DND-41 (cell line): Measurements from ENCODE around the gene ZPR1.

ENCODE experiments used
- ATAC-seq: fragments of 200-7000 bp; cut with Tn5 transposase; 3 replicates; pipeline ENCODE4 v1.9.1; 2021; ENCODE audit warnings: low read depth; ENCODE audit not compliant: insufficient read depth
- DNase-seq: peaks from one replicate; pipeline ENCODE4 v3.0.0-alpha.2; 2020
- H2AFZ ChIP-seq: 2 replicates; pipeline ENCODE4 v1.6.0; 2012; ENCODE audit warnings: low read depth, low read length
- H3K27ac ChIP-seq: 2 replicates; pipeline ENCODE4 v1.5.1; 2012; ENCODE audit warnings: low read length, inconsistent platforms
- H3K27me3 ChIP-seq: fragments of 200-600 bp; sonication (generic); 2 replicates; pipeline ENCODE4 v1.6.0; 2012; ENCODE audit warnings: low read length, mild to moderate bottlenecking, inconsistent platforms; ENCODE audit not compliant: insufficient read depth, poor library complexity
- H3K36me3 ChIP-seq: 2 replicates; pipeline ENCODE4 v1.5.1; 2012; ENCODE audit warnings: low read length, inconsistent platforms; ENCODE audit not compliant: insufficient read depth
- H3K4me1 ChIP-seq: 2 replicates; pipeline ENCODE4 v1.5.1; 2012; ENCODE audit warnings: mild to moderate bottlenecking, low read length; ENCODE audit not compliant: insufficient read depth
- H3K4me2 ChIP-seq: 2 replicates; pipeline ENCODE4 v1.6.0; 2012; ENCODE audit warnings: mild to moderate bottlenecking, moderate library complexity, low read length, inconsistent platforms; ENCODE audit not compliant: insufficient read depth
- H3K4me3 ChIP-seq, 2 experiments: fragments of 200-600 bp in 1 of 2; shearing (Covaris generic) in 1 of 2; 2 replicates each; pipeline ENCODE4 v1.5.1; 2012 to 2016; ENCODE audit warnings: inconsistent platforms in 2 of 2, low read length in 2 of 2, mild to moderate bottlenecking in 2 of 2, low read depth in 1 of 2, moderate library complexity in 1 of 2
- H3K79me2 ChIP-seq: 2 replicates; pipeline ENCODE4 v1.6.0; 2012; ENCODE audit warnings: low read length, inconsistent platforms; ENCODE audit not compliant: insufficient read depth
- H3K9ac ChIP-seq: 2 replicates; pipeline ENCODE4 v1.6.0; 2012; ENCODE audit warnings: low read depth, mild to moderate bottlenecking, inconsistent platforms, low read length, moderate library complexity
- H3K9me3 ChIP-seq: 2 replicates; pipeline ENCODE4 v1.5.1; 2012; ENCODE audit warnings: low read length, moderate library complexity, mild to moderate bottlenecking, inconsistent platforms; ENCODE audit not compliant: insufficient read depth, severe bottlenecking
- H4K20me1 ChIP-seq: 2 replicates; pipeline ENCODE4 v1.6.0; 2012; ENCODE audit warnings: low read length; ENCODE audit not compliant: insufficient read depth
- CTCF ChIP-seq: IDR thresholded peaks from 2 replicates; pipeline ENCODE4 v1.5.1; 2012; ENCODE audit warnings: borderline replicate concordance, low read length, moderate library complexity, mild to moderate bottlenecking; ENCODE audit not compliant: poor library complexity, severe bottlenecking; ENCODE audit errors: extremely low read depth
- EZH2 ChIP-seq: IDR thresholded peaks from 3 replicates; pipeline ENCODE4 v1.6.1; 2012; ENCODE audit warnings: borderline replicate concordance, low read depth, mild to moderate bottlenecking, moderate library complexity, low read length, inconsistent platforms; ENCODE audit not compliant: severe bottlenecking

Gene ZPR1

GRCh38 chr11:116823031-116823843, 35.4 kb upstream of the ZPR1 start, which contains the start of gene APOA4:
Gene APOA4, minus strand, starts transcription at chr11:116823304. Its CDS starts 113 bp downstream, at chr11:116823191.
- TF ChIP-seq EZH2 (no peak), CTCF (no peak)
- no peaks in the 10 kb centered on the region for H3K27me3 ChIP-seq
- H3K9me3 ChIP-seq, result no peaks in the 10 kb centered on the region
- no peak for ATAC-seq
- no peak within 1 kb of the TSS for H3K27ac ChIP-seq
- H3K79me2 ChIP-seq, result no peaks in the 10 kb centered on the region
- no peak within 1 kb of the TSS for H2AFZ ChIP-seq
- DNase-seq, result no peak
- H3K4me2 ChIP-seq, result no peak within 1 kb of the TSS
- H3K4me1 ChIP-seq, result no peaks in the 10 kb centered on the region
- no peak within 1 kb of the TSS for H3K4me3 ChIP-seq
- H4K20me1 ChIP-seq, result no peaks in the 10 kb centered on the region
- H3K36me3 ChIP-seq, result no peaks in the 10 kb centered on the region
- H3K9ac ChIP-seq, result no peak within 1 kb of the TSS

- TF ChIP-seq EZH2 (no peak), CTCF (no peak)
- Histone ChIP-seq H3K9ac (no peak overlapping the region), H3K4me3 (no peak overlapping the region), H3K4me1 (no peaks in the 10 kb centered on the region), H3K27me3 (no peaks in the 10 kb centered on the region), H3K4me2 (no peak overlapping the region), H3K36me3 (no peaks in the 10 kb centered on the region), H2AFZ (no peak overlapping the region), H3K9me3 (no peaks in the 10 kb centered on the region), H3K79me2 (no peaks in the 10 kb centered on the region), H4K20me1 (no peaks in the 10 kb centered on the region), H3K27ac (no peak overlapping the region)
- no peak for DNase-seq
- no peak for ATAC-seq
Observed at GRCh38 chr11:116822575-116822974, 34.8 kb upstream of the ZPR1 start.

GRCh38 chr11:116821050-116821918, 33.5 kb upstream of the ZPR1 start:
- H3K79me2 ChIP-seq, result no peaks in the 10 kb centered on the region
- no peak overlapping the region for H3K9ac ChIP-seq
- H3K27me3 ChIP-seq, result no peaks in the 10 kb centered on the region
- H3K4me2 ChIP-seq, result no peak overlapping the region
- H2AFZ ChIP-seq, result no peak overlapping the region
- H4K20me1 ChIP-seq, result no peaks in the 10 kb centered on the region
- H3K4me1 ChIP-seq, result no peaks in the 10 kb centered on the region
- H3K36me3 ChIP-seq, result no peaks in the 10 kb centered on the region
- no peak for DNase-seq
- no peak for ATAC-seq
- H3K9me3 ChIP-seq, result no peaks in the 10 kb centered on the region
- TF ChIP-seq CTCF (no peak), EZH2 (no peak)
- H3K4me3 ChIP-seq, result no peak overlapping the region
- no peak overlapping the region for H3K27ac ChIP-seq
